GM19351 (cell line): ENCODE data around the gene NBEA.

Experiments used
- ATAC-seq: cut with Tn5 transposase; IDR thresholded peaks from one replicate; pipeline ENCODE4 v1.9.1; 2021; ENCODE audit warnings: mild to moderate bottlenecking, moderate library complexity; ENCODE audit not compliant: unreplicated experiment

Gene NBEA

DNA sequence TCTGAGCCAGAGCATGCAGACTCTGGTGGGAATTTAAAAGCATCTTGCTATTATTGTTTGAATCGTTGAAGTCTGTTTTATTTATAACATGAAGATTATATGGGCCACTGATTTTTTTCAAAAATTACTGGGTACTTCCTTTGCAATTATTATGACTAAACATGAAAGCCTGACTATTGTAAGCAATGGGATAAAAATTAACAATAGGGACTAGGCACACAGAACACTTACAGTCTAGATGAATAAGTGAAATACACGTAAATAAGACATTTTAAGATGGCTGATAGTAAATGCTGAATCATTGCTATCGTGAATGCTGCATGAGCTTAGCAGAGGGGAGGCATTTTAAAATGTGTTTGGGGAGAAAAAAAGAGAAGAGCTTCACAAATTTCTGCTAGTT, 615.4 kb downstream of the NBEA start:
- ATAC-seq: no peak

DNA sequence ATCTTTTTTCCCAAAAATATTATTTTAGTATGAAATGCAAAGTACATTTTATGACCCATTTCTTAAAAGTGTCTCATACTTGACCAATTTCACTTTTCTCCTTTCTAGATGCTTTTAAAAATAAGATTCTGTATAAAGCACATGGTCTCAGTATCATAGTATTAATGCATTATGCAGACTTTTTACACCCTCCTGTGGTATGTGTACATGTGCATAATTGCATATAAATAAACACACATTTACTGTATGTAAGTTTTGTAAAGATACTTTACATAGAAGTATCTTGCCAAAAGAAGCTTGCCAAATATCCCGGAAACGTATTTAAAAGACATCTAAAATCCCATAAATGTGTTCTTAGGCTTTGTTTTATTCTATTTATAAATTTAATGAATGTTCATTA, 619.5 kb downstream of the NBEA start:
- ATAC-seq: no peak

DNA sequence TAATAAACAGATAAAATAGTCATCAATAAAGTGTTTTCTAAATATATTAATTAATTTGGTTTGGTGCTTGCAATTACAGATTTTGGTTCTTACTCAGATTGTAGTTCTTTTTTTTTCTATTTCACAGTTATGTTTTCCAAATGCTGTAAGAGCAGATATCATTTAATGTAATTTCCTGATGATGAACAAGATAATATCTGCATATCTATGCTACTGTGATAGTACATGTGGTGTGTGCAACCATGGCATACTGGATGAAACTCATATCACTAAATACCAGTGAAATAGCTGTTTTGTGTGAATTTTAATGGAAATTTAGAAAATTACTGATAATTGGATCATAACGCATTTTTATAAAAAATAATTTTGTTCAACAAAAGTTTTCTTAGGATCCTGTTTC, 623.2 kb downstream of the NBEA start:
- ATAC-seq: no peak

DNA sequence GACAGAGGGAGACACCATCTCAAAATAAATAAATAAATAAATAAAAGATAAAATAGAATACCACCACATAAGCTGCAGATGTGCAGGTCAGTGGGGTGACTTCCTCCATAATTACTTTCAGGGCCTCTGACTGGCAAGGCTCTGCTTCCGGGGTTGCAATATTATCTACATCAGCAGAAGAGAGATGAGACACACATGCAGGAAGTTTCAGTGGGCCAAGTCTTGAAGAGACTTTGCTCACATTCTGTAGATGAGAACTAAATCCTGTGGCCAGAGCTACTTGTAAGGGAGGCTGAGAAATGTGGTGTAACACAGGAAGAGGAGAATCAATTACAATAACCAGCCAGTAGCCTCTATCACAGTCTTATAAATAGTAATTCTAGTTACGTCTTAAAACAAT, 624.3 kb downstream of the NBEA start:
- no peak for ATAC-seq

DNA sequence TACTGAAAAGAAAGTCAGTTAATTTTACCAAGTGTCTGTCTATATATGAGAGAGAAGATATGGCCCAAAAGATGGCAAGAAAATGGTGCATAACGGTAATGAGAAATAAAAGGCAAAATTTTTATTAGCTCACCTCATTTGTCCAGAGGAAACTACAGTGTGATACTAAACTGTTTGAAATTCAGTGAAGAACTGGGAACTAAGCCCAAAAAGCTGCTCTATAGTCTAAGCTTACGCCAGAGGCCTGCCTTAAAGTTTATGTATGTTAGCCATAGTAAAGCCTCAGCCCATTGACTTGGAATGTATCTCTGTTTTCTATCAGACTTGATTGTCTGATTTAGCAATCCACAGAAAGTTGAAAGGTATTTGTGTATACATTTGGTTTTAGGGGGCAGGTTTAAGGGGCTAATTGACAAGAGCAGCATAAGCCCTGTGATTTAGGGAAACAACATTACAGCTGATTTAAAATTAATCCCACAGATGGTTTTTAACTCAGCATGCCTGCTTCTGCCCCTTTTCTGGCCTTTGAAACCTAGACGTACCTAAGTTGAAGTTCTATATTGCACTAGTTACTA, 625.4 kb downstream of the NBEA start:
- no peak for ATAC-seq

DNA sequence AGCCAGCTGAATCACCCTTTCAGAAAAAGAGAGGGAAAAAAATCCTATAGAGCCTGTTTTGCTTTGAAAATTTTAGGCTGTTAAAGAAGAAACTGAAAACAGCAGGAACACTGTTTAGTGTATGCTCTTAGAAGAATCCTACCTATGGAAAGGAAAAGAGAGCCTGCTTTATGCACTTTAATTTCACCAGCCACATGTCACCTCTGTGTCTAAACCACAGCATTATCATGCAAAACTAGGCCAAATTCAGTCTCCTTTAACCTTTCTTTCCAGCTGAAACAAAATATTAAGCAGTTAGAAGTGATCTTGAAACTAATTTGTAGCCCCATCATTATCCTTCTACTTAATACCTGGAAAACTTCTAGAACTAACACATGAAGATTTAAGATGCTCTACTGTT, 631.6 kb downstream of the NBEA start:
- ATAC-seq: no peak

DNA sequence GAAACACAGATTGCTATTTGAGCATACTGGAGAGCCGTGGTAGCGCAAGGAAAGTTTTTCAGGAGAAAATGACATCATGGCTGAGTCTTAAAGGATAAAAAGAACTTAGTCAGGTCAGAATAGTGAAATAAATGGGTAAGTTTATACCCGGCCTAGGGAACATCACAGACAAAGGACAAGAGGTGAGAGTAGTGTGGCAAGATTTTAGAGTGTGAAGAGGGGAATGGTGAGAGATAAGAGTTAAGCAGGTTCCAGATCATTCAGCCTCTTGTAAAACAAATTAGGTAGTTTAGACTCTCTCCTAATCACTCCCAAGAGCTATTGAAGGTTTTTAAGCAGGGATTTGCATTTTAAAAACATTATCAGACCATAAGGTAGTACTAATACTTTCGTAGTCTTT, 650.4 kb downstream of the NBEA start:
- ATAC-seq: no peak

DNA sequence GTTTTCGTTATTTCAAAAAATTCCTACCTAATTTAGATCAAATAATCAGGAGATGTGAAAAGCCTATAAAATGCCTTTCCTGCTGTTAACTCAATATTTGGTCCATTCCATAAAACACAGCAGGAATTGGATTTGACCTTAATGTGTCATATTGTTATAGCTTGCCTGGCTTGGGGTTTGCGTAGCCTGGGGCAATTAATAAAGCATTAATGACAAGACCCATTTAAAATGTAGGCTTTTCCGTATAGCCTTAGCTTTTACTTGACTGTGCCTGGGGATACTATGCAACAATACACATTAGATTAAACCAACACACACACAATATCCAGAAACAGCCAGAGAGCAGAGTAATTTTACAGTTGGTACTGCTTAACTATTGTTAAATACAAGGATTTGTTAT, 651.6 kb downstream of the NBEA start:
- ATAC-seq: no peak

DNA sequence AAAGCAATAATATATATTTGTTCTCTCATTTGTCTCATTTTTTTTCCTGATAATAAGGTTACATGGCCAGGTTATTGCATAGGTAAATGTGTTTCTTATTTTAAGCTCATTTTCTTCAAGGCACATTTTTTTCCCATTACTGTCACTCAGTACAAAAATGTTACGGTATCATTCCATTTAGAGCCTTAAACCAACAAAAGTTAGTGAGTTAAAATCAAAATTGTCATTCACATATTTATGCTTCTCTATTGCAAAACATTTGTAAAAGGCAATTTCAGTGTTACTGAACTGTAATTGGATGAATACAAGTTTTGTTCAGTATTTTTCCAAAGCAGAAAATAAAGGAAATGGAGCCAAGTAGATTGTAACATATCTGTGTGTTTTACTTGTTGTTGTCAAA, 652.0 kb downstream of the NBEA start:
- ATAC-seq: no peak

DNA sequence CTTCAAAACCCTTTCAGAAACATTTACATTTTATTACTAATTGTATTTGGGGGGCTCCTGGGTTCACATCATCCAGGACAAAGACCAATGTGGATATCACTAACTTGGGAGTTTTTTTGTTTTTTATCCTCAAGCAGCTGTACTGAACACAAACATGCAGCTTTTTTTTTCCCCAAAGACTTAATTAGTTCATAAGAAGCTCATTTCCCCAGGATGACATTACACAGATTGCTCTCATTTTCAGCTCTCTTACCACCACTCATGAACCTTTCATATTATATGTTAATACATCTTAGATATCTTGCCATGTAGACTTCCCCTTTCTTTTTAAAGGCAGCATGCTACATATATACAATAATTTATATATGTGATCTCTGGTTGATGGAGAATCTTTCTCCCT, 653.1 kb downstream of the NBEA start:
- ATAC-seq: no peak

DNA sequence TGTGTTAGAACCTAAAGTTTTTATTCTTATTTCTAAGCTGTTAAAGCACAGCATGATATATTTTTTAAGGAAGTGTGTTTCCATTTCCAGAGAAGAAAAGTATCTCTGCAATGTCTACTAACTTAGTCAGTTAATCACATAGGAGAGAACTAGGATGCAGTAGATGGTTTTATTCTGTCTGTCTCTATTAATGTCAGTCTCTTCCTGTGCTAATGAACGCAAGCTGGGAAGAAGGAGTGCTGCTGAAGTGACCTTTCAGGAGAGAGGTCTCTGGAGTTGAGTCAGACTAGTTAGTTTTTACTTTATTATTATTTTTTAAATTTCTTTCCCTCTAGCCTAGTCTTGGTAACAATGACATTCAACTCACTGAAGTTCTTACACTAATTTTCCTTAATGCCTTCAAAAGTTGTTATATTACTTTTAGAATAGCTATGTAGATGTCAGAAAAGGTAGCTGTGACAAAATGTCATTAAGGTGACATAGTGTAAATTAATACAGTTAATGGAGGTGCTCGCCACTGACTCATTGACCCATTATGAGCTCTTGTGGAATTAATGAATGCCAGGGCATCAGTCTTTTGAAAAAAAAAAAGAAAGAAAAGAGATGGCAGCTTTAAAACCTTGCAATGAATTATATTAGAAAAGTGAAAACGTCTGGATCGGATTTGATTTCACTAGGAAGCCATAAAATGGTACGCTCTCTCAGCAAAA, 654.4 kb downstream of the NBEA start:
- ATAC-seq: no peak

DNA sequence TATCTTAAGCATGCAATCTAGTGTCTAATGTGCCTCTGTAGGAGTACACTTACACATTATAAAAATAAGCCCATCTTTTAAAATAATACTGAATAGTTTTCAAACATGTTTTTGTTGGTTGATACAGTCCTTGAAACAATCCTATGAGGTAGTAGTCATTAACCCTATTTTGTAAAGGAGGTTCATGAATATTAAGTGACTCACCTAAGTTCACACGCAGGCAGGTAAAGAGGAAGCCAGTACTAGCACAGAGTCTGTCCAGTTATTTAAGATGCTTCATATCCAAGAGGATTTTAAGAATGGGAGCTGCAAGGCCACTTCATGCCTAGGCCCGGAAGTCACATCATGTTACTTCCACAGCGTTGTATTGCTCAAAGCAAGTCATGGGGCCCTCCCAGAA, 655.4 kb downstream of the NBEA start:
- no peak for ATAC-seq

DNA sequence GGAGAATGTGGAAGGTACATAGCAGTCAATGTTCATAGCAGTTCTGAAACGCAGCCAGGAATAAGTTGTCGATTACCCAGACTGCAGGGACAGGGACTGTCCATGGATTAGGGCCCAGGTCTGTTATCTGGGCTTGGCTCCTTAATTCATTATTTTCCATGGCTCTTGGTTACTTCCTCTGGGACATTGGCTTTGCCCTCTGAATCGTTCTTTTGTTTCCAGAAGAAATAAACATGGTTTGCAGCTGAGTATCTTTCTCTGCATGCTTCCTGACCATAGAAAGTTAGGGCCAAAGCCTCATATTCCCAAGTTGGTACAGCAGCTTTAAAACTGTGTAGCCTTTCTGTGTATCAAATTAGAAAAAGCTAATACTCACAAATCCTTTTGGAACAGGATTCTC, 656.2 kb downstream of the NBEA start:
- no peak for ATAC-seq

DNA sequence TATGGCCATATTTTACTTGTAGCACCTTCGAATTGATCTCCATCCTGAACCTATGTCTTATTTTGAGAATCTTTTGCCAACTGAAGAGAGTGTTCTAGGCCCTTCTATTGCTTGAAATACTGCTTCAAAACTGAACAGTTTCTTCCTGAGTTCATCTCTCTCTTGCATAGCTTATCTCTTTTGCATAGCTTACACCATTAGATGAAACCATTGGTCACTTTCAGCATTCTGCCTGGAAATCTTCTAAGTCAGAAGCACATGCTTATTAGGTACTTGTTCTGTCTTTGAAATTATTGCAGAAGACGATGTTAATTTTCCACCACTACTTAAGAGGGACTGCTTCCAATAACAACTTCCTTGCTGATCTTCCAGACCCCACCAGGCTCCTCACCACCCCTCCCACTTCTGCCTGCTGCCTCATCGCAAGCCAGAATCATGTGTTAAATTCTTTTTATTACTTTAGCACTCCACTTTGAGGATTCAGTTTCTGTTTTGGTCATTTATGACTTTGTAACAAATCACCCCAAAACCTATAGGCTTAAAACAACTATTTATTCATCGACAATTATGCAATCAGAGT, 656.8 kb downstream of the NBEA start:
- no peak for ATAC-seq

DNA sequence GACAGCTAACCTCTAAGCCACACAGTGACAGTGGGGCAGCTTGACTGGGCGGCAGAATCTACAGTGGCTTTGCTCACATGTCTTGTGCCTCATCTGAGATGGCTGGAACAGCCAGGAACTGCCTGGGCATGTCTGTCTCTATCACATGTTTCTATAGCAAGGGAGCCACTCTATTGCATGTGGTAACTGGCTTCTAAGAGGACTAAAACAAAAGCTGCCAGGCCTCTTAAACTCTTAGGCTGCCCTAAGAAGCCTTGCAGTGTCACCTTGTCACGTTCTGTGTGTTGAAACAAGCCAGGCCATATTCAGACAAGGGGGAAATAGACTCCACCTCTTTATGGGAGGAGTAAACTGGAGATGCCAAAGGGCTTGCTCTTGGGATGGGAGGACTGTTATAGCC, 657.3 kb downstream of the NBEA start:
- ATAC-seq: no peak

DNA sequence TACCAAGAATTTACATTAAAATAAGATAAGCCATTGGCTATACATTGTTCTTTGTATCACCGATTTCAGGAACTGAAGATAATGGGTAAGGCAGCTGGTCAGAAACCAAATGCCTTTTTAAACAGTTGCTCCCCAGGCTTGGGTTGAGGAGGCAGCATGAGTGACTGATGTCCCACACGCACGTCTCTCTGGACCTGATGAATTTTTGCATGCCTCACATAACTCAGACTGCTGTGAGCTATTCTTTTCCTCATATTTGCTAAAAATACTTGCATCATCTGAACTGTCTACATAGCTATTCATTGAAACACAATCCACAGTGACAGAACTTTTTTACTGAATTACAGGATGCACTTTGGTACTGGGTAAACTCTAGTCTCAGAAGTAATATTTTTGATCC, 658.1 kb downstream of the NBEA start:
- no peak for ATAC-seq

DNA sequence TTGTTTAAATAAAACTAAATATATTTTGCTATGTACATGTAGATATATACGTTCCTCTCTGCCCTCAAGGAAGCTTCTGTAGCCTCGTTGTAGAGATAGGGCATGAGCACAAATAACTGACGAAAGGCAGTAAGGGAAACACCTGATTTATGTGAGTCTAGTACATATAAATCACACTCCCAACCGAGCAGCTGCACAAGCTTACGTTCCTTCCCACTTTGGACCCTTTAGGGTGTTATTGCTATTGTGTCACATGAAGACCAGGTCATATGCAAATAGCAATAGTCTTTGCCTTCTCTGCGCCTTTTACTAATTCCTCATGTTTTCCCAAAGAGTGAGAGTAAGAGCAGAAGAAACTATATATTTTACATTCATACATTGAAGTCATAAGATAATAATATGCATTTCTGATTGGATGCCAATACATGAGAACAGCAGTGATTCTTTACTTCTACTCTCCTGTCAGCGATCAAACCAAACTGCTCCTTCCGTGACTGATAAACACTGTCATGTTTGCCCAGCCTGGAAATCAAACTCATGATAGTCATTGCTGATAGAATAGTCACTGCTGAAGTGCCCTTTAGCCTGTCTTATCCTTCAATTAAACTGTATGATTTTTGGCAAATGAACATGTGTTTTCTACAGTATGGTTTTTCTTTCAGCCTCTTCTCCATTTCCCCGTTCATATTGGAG, 661.7 kb downstream of the NBEA start:
- no peak for ATAC-seq

DNA sequence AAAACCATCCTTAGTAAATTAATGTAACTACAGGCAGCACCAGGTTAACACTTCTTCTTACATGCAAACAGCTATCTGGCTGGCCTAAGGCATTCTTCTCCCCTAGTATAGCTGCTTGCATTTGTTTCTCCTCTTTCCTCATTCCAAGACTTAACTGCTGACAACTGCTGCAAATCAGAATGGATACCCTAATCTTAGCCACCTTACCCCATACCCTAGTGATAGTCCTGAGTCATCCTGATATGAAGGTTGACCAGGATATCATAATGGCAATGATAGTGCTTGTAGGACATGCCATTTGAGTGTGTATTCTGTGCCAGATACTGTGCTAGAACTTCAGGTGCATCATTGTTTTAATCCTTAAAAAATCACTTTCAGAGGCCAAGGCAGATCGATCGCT, 672.6 kb downstream of the NBEA start:
- ATAC-seq: no peak

DNA sequence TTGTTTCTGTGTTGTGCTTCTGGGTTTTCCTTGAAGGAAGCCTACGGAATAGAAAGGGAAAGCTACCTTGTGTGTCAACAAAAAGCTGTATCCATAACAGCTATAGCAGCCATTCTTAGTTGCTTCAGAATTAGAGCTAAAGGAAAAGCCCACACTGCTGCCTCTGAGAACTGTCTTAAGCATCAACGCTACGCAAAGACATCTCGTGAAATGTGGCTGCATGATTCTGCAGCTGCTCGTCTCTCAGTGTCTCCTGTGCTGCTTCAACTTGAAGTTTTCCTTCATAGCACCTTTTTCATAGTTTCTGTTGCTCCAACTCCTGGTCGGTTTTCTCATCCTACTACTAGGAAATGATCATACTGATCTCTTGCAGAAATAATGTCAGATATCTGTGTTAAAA, 675.4 kb downstream of the NBEA start:
- ATAC-seq: no peak

DNA sequence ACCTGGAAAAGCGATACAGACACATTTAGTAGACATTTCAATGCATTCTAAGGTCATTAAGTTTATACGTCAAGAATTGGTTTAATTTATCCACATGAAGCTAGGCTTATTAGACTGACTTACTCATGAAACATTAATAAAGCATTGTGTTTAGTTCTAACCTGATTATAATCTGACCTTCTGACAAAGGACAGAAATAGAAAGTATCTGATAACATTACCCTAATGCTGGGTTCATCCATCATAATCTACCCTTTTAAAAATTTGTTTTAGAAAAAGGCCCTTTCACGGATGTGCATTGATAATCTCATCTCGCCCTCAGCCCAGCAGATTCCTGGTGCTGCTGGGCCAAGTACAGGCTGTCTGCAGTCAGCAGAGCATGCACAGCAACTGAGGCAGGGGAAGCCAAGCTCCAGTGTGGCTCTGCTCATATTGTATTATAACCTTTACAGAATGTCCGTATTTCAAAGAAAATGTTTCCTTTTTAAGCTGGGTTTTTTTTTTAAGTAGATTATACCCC, 676.6 kb downstream of the NBEA start:
- ATAC-seq: no peak

DNA sequence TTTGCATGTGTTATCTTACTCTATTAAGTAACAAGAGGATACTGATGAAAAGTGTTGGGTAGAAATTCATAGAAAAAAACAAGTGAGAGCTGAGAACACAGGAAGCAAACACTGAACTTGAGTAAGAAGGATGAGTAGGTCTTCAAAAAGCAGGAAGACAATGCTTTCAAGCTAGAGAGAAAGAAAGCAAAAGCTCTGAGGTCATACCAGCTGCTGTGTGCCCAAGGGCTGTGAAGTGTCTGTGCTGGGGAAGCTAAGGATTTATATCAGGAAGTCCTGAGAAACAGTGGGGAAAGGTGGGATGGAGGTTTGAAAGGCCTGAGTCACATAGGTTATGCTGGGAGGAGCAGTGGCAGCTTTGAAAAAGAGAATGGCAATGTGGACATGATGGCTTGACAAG, 679.9 kb downstream of the NBEA start:
- no peak for ATAC-seq

DNA sequence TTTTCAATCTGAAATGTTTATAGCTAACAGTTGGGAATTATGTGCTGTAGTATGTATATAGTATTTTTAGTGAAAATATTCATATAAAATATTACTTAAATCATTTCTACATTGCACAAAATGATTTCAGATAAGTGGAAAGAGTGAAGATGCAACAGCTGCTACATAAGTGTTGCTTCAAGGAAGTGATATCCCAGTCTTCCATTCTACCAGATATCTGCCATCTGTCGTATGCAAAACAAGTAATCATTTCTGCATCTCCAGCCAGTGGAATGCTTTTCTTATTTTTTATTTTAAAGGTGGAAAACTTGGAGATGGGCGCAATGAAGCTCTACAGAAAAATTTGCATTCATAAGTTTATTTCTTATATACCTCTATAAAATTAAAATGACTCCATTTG, 687.0 kb downstream of the NBEA start:
- no peak for ATAC-seq
